A673 (cell line): Measurements from ENCODE around the gene CCDC169. TPM values are rescaled to one million over a fixed set of nuclear protein-coding genes. Genes with fewer than 3 reads are reported as not detected.

Source experiments
- BruUV-seq: library from RNA; stranded (reverse); fragments of 400-500 nt; replicated peaks from 2 replicates; lab custom pipeline; 2021; lab: Mats Ljungman, UMichigan
- CTCF ChIA-PET: fragments of 300-600 bp; sonication (Branson Sonifier 250); formaldehyde crosslinking; loops from one replicate; lab custom pipeline; 2022; ENCODE audit warnings: antibody characterized with exemption; lab: Charles Lee
- POLR2A ChIA-PET: fragments of 300-600 bp; sonication (Branson Sonifier 250); formaldehyde crosslinking; loops from one replicate; lab custom pipeline; 2022; ENCODE audit warnings: antibody characterized with exemption; ENCODE audit not compliant: low non-redundant PET; lab: Charles Lee
- DNase-seq: peaks from one replicate; pipeline ENCODE4 v3.0.0-alpha.2; 2015; ENCODE audit warnings: low spot score
- H3K27ac ChIP-seq: fragments of 200-600 bp; sonication (generic); 2 replicates; pipeline ENCODE4 v1.5.1; 2016; ENCODE audit warnings: mixed run types, low read depth, mild to moderate bottlenecking, mixed read lengths, antibody characterized with exemption, low read length; ENCODE audit not compliant: poor library complexity, severe bottlenecking
- H3K27me3 ChIP-seq: fragments of 200-600 bp; sonication (generic); replicated peaks from 2 replicates; pipeline ENCODE4 v1.6.1; 2017; ENCODE audit warnings: mixed run types, low read depth, mild to moderate bottlenecking, mixed read lengths, antibody characterized with exemption, low read length; ENCODE audit not compliant: insufficient read depth, poor library complexity
- H3K36me3 ChIP-seq: fragments of 200-600 bp; sonication (generic); 2 replicates; pipeline ENCODE4 v1.6.1; 2016; ENCODE audit warnings: mixed run types, mild to moderate bottlenecking, mixed read lengths, antibody characterized with exemption, low read length; ENCODE audit not compliant: insufficient read depth, poor library complexity, severe bottlenecking
- H3K4me1 ChIP-seq: fragments of 200-600 bp; sonication (generic); 2 replicates; pipeline ENCODE4 v1.6.1; 2017; ENCODE audit warnings: mixed run types, mild to moderate bottlenecking, mixed read lengths, antibody characterized with exemption, low read length; ENCODE audit not compliant: insufficient read depth, poor library complexity, severe bottlenecking
- H3K4me3 ChIP-seq: fragments of 200-600 bp; sonication (generic); 2 replicates; pipeline ENCODE4 v1.5.1; 2016; ENCODE audit warnings: low read depth, mixed run types, mild to moderate bottlenecking, mixed read lengths, low read length; ENCODE audit not compliant: poor library complexity, severe bottlenecking
- H3K9me3 ChIP-seq: fragments of 200-600 bp; sonication (generic); 2 replicates; pipeline ENCODE4 v1.6.1; 2016; ENCODE audit warnings: mixed run types, low read depth, mild to moderate bottlenecking, mixed read lengths, antibody characterized with exemption, low read length; ENCODE audit not compliant: poor library complexity, severe bottlenecking
- CTCF ChIP-seq: fragments of 300-800, 200-600 bp; sonication (generic); conservative IDR thresholded peaks from 2 replicates; pipeline ENCODE4 v1.5.1; 2017; ENCODE audit warnings: low read depth, mild to moderate bottlenecking, antibody characterized with exemption, low read length, moderate library complexity, mixed read lengths
- EZH2 ChIP-seq: fragments of 200-600 bp; sonication (generic); IDR thresholded peaks from 2 replicates; pipeline ENCODE4 v1.6.1; 2017; ENCODE audit warnings: borderline replicate concordance, low read depth, mild to moderate bottlenecking, mixed read lengths, antibody characterized with exemption, low read length; ENCODE audit not compliant: poor library complexity, severe bottlenecking
- intact Hi-C: fragments of 100-400 bp; cut with micrococcal nuclease; formaldehyde crosslinking; loops from one replicate; pipeline ENCODE4 v1.10.0; 2022; ENCODE audit not compliant: unreplicated experiment
- total RNA-seq: library from RNA; stranded (reverse); gene quantifications from 2 replicates; pipeline ENCODE4 v1.2.3, GENCODE V29; 2021

Gene CCDC169
- total RNA-seq, 1 experiment from 2014 or later: 14.3 TPM

DNA sequence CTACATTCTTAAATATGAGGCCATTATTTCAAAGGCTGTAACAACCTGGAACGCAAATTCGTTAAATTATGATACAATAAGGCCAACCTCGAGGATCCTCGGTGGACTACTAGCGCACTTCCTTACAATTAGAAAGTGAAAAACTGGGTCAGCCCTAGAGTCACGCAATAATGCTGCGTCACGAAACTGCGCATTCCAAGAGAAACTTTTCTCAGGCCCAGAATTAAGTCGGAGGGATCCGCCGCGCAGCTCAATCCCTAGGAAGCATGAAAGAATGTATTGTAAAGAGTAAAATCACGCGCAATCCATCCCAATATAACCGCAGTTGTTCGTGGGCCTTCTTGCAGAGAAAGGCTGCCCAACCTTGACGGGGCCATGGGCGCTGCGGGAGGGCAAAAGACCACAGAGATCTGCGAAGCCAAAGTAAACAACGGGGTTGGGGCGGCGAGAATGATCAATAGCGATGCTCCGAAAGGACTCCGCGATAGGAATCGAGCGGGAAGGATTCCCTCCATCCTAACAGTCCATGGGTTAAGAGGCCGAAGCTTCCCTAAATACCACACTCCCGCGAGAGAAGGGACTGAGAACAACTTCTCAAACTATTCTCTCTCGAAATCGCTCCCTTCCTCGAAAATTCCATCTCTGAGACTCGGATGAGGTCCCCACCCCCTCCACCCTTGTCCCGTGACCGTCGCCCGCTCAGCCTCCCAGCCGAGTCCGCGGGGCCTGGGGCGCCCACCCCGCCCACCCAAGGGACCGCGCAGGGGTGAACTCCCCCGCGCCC is 48.0 kb upstream of the CCDC169 start:
- H3K9me3 ChIP-seq: no peaks in the 10 kb centered on the region
- no peaks in the 10 kb centered on the region for H3K36me3 ChIP-seq
- peak overlapping the region; percentile 98 for H3K27ac ChIP-seq
- peaks cover 30% of the 10 kb centered on the region for H3K4me1 ChIP-seq
- no peak for TF ChIP-seq EZH2
- no peak for TF ChIP-seq CTCF
- peak; percentile 88 for DNase-seq
- intact Hi-C loops: loop anchor here (1.0 to 10.0 kb wide), 5 partner anchors 49 to 639 kb away; no protein-coding TSS in a partner anchor
- no peaks in the 10 kb centered on the region for H3K27me3 ChIP-seq
- BruUV-seq: no TSS peak
- peak overlapping the region; percentile 67 for H3K4me3 ChIP-seq
- CTCF ChIA-PET: no interaction called here
- POLR2A ChIA-PET: interaction anchor here (0.6 kb wide), 1 partner anchor 48 kb away, joined by 4 read pairs; no protein-coding TSS in a partner anchor

DNA sequence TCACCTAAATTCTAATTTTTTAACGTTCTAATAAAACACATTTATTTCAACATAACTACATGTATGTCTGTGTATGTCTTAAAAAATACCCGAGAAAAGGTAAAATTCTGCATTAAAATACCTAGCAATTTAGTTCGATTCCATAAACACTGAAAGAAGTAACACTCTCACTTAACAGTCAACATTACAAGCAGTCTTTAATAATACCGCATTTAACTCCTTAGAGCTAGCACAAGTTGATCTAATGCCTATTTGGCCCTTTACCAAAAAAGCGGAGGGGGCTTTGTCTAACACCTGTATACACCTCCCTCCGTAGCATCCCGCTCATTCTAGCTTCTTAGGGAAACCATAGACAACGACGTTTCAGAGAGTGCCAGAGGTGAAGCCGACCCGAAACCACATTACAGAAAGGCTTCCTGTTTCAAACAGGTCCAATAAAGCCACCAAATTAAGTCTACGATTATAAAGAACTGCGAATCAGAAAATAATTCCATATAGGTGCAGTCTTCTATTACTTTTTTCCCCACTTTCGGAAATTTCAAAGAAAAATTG is 47.3 kb upstream of the CCDC169 start:
- H3K9me3 ChIP-seq: no peaks in the 10 kb centered on the region
- peak; percentile 53 for DNase-seq
- peak overlapping the region; percentile 67 for H3K4me3 ChIP-seq
- H3K27me3 ChIP-seq: no peaks in the 10 kb centered on the region
- TF ChIP-seq EZH2: no peak
- TF ChIP-seq CTCF: no peak
- no peaks in the 10 kb centered on the region for H3K36me3 ChIP-seq
- H3K4me1 ChIP-seq: peaks cover 30% of the 10 kb centered on the region
- H3K27ac ChIP-seq: peak overlapping the region; percentile 98
- POLR2A ChIA-PET: interaction anchor here (0.6 kb wide), 1 partner anchor 49 kb away, joined by 4 read pairs; no protein-coding TSS in a partner anchor
- intact Hi-C loops: loop anchor here (10.0 kb wide), 1 partner anchor 640 kb away; no protein-coding TSS in a partner anchor
- BruUV-seq: TSS peak; percentile 52
- CTCF ChIA-PET: no interaction called here

- CTCF ChIA-PET: no interaction called here
- intact Hi-C loops: loop anchor here (10.0 kb wide), 1 partner anchor 641 kb away; no protein-coding TSS in a partner anchor
- Histone ChIP-seq H3K36me3 (no peaks in the 10 kb centered on the region), H3K9me3 (no peaks in the 10 kb centered on the region), H3K4me1 (peaks cover 38% of the 10 kb centered on the region), H3K27me3 (no peaks in the 10 kb centered on the region), H3K27ac (peak overlapping the region; percentile 98), H3K4me3 (peak overlapping the region; percentile 67)
- BruUV-seq: no TSS peak
- peak; percentile 80 for DNase-seq
- TF ChIP-seq CTCF (no peak), EZH2 (no peak)
- POLR2A ChIA-PET: interaction anchor here (0.6 kb wide), 1 partner anchor 655 kb away, joined by 3 read pairs; the partner anchor contains the start of gene ALG5
Measured at GRCh38 chr13:36344173-36344572, 46.6 kb upstream of the CCDC169 start.
